H1 (cell line): ENCODE data around the gene PSMD13. TPM values are rescaled to one million over a fixed set of nuclear protein-coding genes. Genes with fewer than 3 reads are reported as not detected.

Experiments
- CTCF ChIA-PET: fragments of 300-600 bp; sonication (Branson Sonifier 250); formaldehyde crosslinking; loops from one replicate; lab custom pipeline; 2021; ENCODE audit not compliant: partially characterized antibody; lab: Charles Lee
- POLR2A ChIA-PET: fragments of 300-600 bp; sonication (Branson Sonifier 250); formaldehyde crosslinking; loops from one replicate; lab custom pipeline; 2021; ENCODE audit warnings: inconsistent platforms; ENCODE audit not compliant: partially characterized antibody; lab: Charles Lee
- DNase-seq, 2 experiments: peaks; one replicate each; pipeline versions ENCODE4 v3.0.0 to v3.0.0-alpha.2; 2010 to 2022; ENCODE audit warnings: low spot score in 2 of 2, low read depth in 1 of 2, mixed read lengths in 1 of 2
- FAIRE-seq: peaks from 2 replicates; lab custom pipeline; 2011; peaks lifted over from hg19 to GRCh38; lab: Jason Lieb, UNC
- H2AFZ ChIP-seq: 2 replicates; pipeline ENCODE4 v1.8.1; 2012; ENCODE audit warnings: low read length, inconsistent platforms
- H2AK5ac ChIP-seq: 2 replicates; pipeline ENCODE4 v1.6.1; 2013; ENCODE audit warnings: low read depth, low read length
- H2BK120ac ChIP-seq: replicated peaks from 2 replicates; pipeline ENCODE3; 2013; ENCODE audit warnings: low read depth, low read length, inconsistent platforms
- H2BK12ac ChIP-seq: 2 replicates; pipeline ENCODE4 v1.6.1; 2013; ENCODE audit warnings: low read depth, low read length
- H2BK15ac ChIP-seq: 2 replicates; pipeline ENCODE4 v1.6.1; 2013; ENCODE audit warnings: low read length
- H2BK20ac ChIP-seq: 2 replicates; pipeline ENCODE4 v1.6.1; 2013; ENCODE audit warnings: low read length
- H2BK5ac ChIP-seq: 2 replicates; pipeline ENCODE4 v1.6.1; 2013; ENCODE audit warnings: low read depth, low read length
- H3K14ac ChIP-seq: 2 replicates; pipeline ENCODE4 v1.6.1; 2013; ENCODE audit warnings: inconsistent platforms; ENCODE audit not compliant: insufficient read length
- H3K18ac ChIP-seq: 2 replicates; pipeline ENCODE4 v1.6.1; 2013; ENCODE audit warnings: low read length; ENCODE audit errors: extremely low read depth
- H3K23ac ChIP-seq: 2 replicates; pipeline ENCODE4 v1.6.1; 2013; ENCODE audit warnings: inconsistent platforms; ENCODE audit not compliant: insufficient read length
- H3K23me2 ChIP-seq: 2 replicates; pipeline ENCODE4 v1.6.1; 2013; ENCODE audit warnings: low read depth, low read length
- H3K27ac ChIP-seq: 2 replicates; pipeline ENCODE4 v1.6.1; 2011; ENCODE audit warnings: low read depth, low read length, inconsistent platforms
- H3K27me3 ChIP-seq, 4 experiments: replicated peaks in 1 of 4; 1 replicate in 1 of 4; 2 replicates in 3 of 4; pipeline versions ENCODE4 v1.6.1 to v1.8.1; 2011 to 2013; ENCODE audit warnings: low read length in 3 of 4, mild to moderate bottlenecking in 3 of 4, inconsistent platforms in 2 of 4, mixed read lengths in 2 of 4, moderate library complexity in 1 of 4; ENCODE audit not compliant: control insufficient read depth in 3 of 4, insufficient read depth in 3 of 4; ENCODE audit errors: extremely low read depth in 1 of 4
- H3K36me3 ChIP-seq, 4 experiments: 2 replicates each; pipeline versions ENCODE4 v1.6.1 to v1.8.1; 2011 to 2013; ENCODE audit warnings: mild to moderate bottlenecking in 4 of 4, low read length in 3 of 4, moderate library complexity in 2 of 4, control low read depth in 1 of 4, inconsistent platforms in 1 of 4; ENCODE audit not compliant: insufficient read depth in 4 of 4, control insufficient read depth in 2 of 4
- H3K4ac ChIP-seq: replicated peaks from 2 replicates; pipeline ENCODE3; 2013; ENCODE audit warnings: low read length, low read depth, mixed read lengths, inconsistent platforms; ENCODE audit not compliant: insufficient read length
- H3K4me1 ChIP-seq, 4 experiments: replicated peaks in 1 of 4; 1 replicate in 1 of 4; 2 replicates in 3 of 4; pipeline versions ENCODE4 v1.6.1 to v1.8.1; 2011 to 2013; ENCODE audit warnings: low read length in 3 of 4, inconsistent platforms in 2 of 4, mixed read lengths in 1 of 4; ENCODE audit not compliant: insufficient read depth in 4 of 4, control insufficient read depth in 3 of 4
- H3K4me2 ChIP-seq, 2 experiments: 2 replicates each; pipeline versions ENCODE4 v1.6.1 to v1.8.1; 2011 to 2013; ENCODE audit warnings: low read depth in 2 of 2, low read length in 2 of 2, control low read depth in 1 of 2, inconsistent platforms in 1 of 2, mild to moderate bottlenecking in 1 of 2; ENCODE audit not compliant: insufficient read depth in 1 of 2
- H3K4me3 ChIP-seq, 4 experiments: fragments of 200-600, 300-600 bp in 1 of 4; sonication (generic), shearing (Covaris generic), sonication (Bioruptor Twin) in 1 of 4; 2 replicates each; pipeline versions ENCODE4 v1.5.1 to v1.8.1; 2011 to 2016; ENCODE audit warnings: low read length in 4 of 4, low read depth in 3 of 4, control low read depth in 2 of 4, inconsistent platforms in 2 of 4, mild to moderate bottlenecking in 2 of 4, mixed read lengths in 1 of 4, moderate library complexity in 1 of 4; ENCODE audit not compliant: insufficient read depth in 2 of 4; ENCODE audit errors: extremely low read depth in 1 of 4
- H3K56ac ChIP-seq: replicated peaks from 2 replicates; pipeline ENCODE3; 2013; ENCODE audit warnings: low read depth, mild to moderate bottlenecking, mixed read lengths, low read length, inconsistent platforms; ENCODE audit not compliant: insufficient read length
- H3K79me1 ChIP-seq: 2 replicates; pipeline ENCODE4 v1.6.1; 2013; ENCODE audit warnings: low read depth, low read length, control low read depth
- H3K79me2 ChIP-seq, 2 experiments: 2 replicates each; pipeline versions ENCODE4 v1.6.1 to v1.8.1; 2012 to 2013; ENCODE audit warnings: low read length in 2 of 2, mild to moderate bottlenecking in 2 of 2, inconsistent platforms in 1 of 2; ENCODE audit not compliant: insufficient read depth in 2 of 2, control insufficient read depth in 1 of 2
- H3K9ac ChIP-seq, 4 experiments: replicated peaks in 1 of 4; 1 replicate in 1 of 4; 2 replicates in 3 of 4; pipeline versions ENCODE4 v1.6.1 to v1.8.1; 2011 to 2013; ENCODE audit warnings: low read depth in 3 of 4, low read length in 3 of 4, control low read depth in 2 of 4, mild to moderate bottlenecking in 2 of 4, moderate library complexity in 2 of 4, inconsistent platforms in 1 of 4; ENCODE audit errors: extremely low read depth in 1 of 4
- H3K9me3 ChIP-seq, 2 experiments: 2 replicates each; pipeline versions ENCODE4 v1.6.1 to v1.8.1; 2012 to 2013; ENCODE audit warnings: mild to moderate bottlenecking in 2 of 2, moderate library complexity in 2 of 2, control low read depth in 1 of 2, inconsistent platforms in 1 of 2, low read depth in 1 of 2, low read length in 1 of 2, mixed read lengths in 1 of 2; ENCODE audit not compliant: insufficient read depth in 2 of 2
- H4K20me1 ChIP-seq, 2 experiments: replicated peaks in 1 of 2; 2 replicates each; pipeline versions ENCODE3 to v1.8.1; 2011 to 2013; ENCODE audit warnings: inconsistent platforms in 2 of 2, low read length in 2 of 2, mild to moderate bottlenecking in 1 of 2; ENCODE audit not compliant: insufficient read depth in 2 of 2, control insufficient read depth in 1 of 2
- H4K5ac ChIP-seq: 2 replicates; pipeline ENCODE4 v1.6.1; 2013; ENCODE audit warnings: low read length, low read depth, mixed read lengths, inconsistent platforms; ENCODE audit not compliant: insufficient read length
- H4K8ac ChIP-seq: 2 replicates; pipeline ENCODE4 v1.8.0; 2013; ENCODE audit warnings: mild to moderate bottlenecking, moderate library complexity, low read length, inconsistent platforms; ENCODE audit not compliant: insufficient read depth; ENCODE audit errors: extremely low read depth
- H4K91ac ChIP-seq: replicated peaks from 2 replicates; pipeline ENCODE3; 2013; ENCODE audit warnings: low read length, mixed read lengths, inconsistent platforms; ENCODE audit not compliant: insufficient read length
- ASH2L ChIP-seq: fragments of 200-600, 300-600 bp; sonication (generic); IDR thresholded peaks from one replicate; pipeline ENCODE4 v1.7.1; 2017; ENCODE audit warnings: low read length
- ATF3 ChIP-seq: IDR thresholded peaks from 2 replicates; pipeline ENCODE4 v1.6.1; 2011; ENCODE audit warnings: low read depth, mild to moderate bottlenecking, low read length; ENCODE audit not compliant: insufficient read depth
- CBX5 ChIP-seq: fragments of 300-800, 300-1000 bp; sonication (generic); IDR thresholded peaks from 2 replicates; pipeline ENCODE4 v1.7.1; 2016; ENCODE audit warnings: antibody characterized with exemption, low read length, low read depth
- CTBP2 ChIP-seq: IDR thresholded peaks from 2 replicates; pipeline ENCODE4 v1.7.0; 2011; ENCODE audit warnings: borderline replicate concordance, mild to moderate bottlenecking, moderate library complexity, mixed read lengths, low read length; ENCODE audit not compliant: insufficient read depth, insufficient read length
- EP300 ChIP-seq, 2 experiments: IDR thresholded peaks; 1 replicate in 1 of 2; 2 replicates in 1 of 2; pipeline ENCODE4 v1.6.1; 2011 to 2012; ENCODE audit warnings: low read depth in 2 of 2, low read length in 2 of 2, mild to moderate bottlenecking in 2 of 2, borderline replicate concordance in 1 of 2, inconsistent platforms in 1 of 2, moderate library complexity in 1 of 2
- HDAC6 ChIP-seq: IDR thresholded peaks from one replicate; pipeline ENCODE4 v1.7.1; 2012; ENCODE audit warnings: low read depth, mild to moderate bottlenecking, inconsistent platforms, low read length, moderate library complexity
- KDM4A ChIP-seq: IDR thresholded peaks from one replicate; pipeline ENCODE4 v1.7.1; 2012; ENCODE audit warnings: low read depth, mild to moderate bottlenecking, moderate library complexity, low read length, inconsistent platforms; ENCODE audit not compliant: severe bottlenecking
- PHF8 ChIP-seq: fragments of 200-600 bp; sonication (generic); conservative IDR thresholded peaks from 2 replicates; pipeline ENCODE4 v1.7.1; 2012; ENCODE audit warnings: low read depth, mild to moderate bottlenecking, inconsistent platforms, low read length, moderate library complexity
- POU5F1 ChIP-seq: IDR thresholded peaks from 2 replicates; pipeline ENCODE4 v1.6.1; 2011; ENCODE audit warnings: low read depth, mild to moderate bottlenecking, low read length, moderate library complexity
- RFX5 ChIP-seq: IDR thresholded peaks from 2 replicates; pipeline ENCODE4 v1.6.1; 2011; ENCODE audit warnings: low read depth, low read length, improper control_type of control experiment, borderline replicate concordance
- SIRT6 ChIP-seq: IDR thresholded peaks from one replicate; pipeline ENCODE4 v1.7.1; 2012; ENCODE audit warnings: low read length, inconsistent platforms
- SP1 ChIP-seq: IDR thresholded peaks from 2 replicates; pipeline ENCODE4 v1.6.1; 2011; ENCODE audit warnings: low read depth, low read length
- SP4 ChIP-seq: IDR thresholded peaks from 2 replicates; pipeline ENCODE4 v1.6.1; 2012; ENCODE audit warnings: low read length, inconsistent platforms
- WGBS, 2 experiments: shearing (Covaris generic) in 1 of 2; methylation state at CpG; one replicate each; pipeline versions ENCODE4 v1.1.6 to v1.1.7; 2013 to 2015; ENCODE audit warnings: low lambda C conversion rate in 2 of 2, mixed read lengths in 2 of 2, inconsistent platforms in 1 of 2, low coverage in 1 of 2, missing lambda C conversion rate in 1 of 2; ENCODE audit not compliant: insufficient replicate concordance in 2 of 2, insufficient coverage in 1 of 2, insufficient read length in 1 of 2; ENCODE audit errors: extremely low coverage in 1 of 2, missing lambda C conversion rate in 1 of 2; 5-methylcytosine and 5-hydroxymethylcytosine counted together
- polyA plus RNA-seq, 7 experiments: library from polyadenylated mRNA; depleted of rRNA in 3 of 7; stranded (reverse) in 5 of 7; unstranded in 2 of 7; fragments of >200 nt in 5 of 7; fragments of 200-250 nt in 2 of 7; gene quantifications; 1 replicate in 5 of 7; 2 replicates in 1 of 7; 4 replicates in 1 of 7; pipeline versions ENCODE4 v1.2.1 to v1.2.3, GENCODE V29; 2011 to 2013; ENCODE audit warnings: missing spikeins in 2 of 7, mixed read lengths in 2 of 7
- total RNA-seq: library from RNA; stranded (reverse); fragmentation: NEBNext Ultra II Directional; extraction: Animal tissue kit (Norgen Biotek cat#: 25700); gene quantifications from 2 replicates; pipeline ENCODE4 v1.2.1, GENCODE V29; 2021

The PSMD13 gene
- total and polyA plus RNA-seq, 2 of the 8 experiments (the other 6 are each of a cell fraction or from before 2014, with no cell fraction given): 121 to 141 TPM

GRCh38 chr11:250274-250673, 13.5 kb downstream of the PSMD13 start:
- no peak overlapping the region for H3K4ac ChIP-seq
- H4K5ac ChIP-seq: no peak overlapping the region
- no peaks in the 10 kb centered on the region for H3K79me2 ChIP-seq
- no peak overlapping the region for H2BK5ac ChIP-seq
- FAIRE-seq: no peak
- H3K18ac ChIP-seq: no peak overlapping the region
- no peak overlapping the region for H3K4me2 ChIP-seq
- peak in 1 of 2 experiments; percentile 32 for DNase-seq
- no peak overlapping the region for H4K8ac ChIP-seq
- no peak overlapping the region for H2BK20ac ChIP-seq
- TF ChIP-seq ATF3 (no peak), EP300 (IDR thresholded peaks at IDR 0.05; ENCODE audit: borderline replicate concordance in 1 of 2, low read depth in 2 of 2, low read length in 2 of 2) (no peak), SP1 (no peak), ASH2L (no peak), RFX5 (no peak), POU5F1 (no peak), SIRT6 (no peak), CTBP2 (no peak), PHF8 (no peak), HDAC6 (no peak), SP4 (no peak), KDM4A (no peak), CBX5 (no peak)
- no peak overlapping the region for H3K23ac ChIP-seq
- H3K23me2 ChIP-seq: peaks cover 2% of the 10 kb centered on the region; the same call in 1 of the 2 replicates
- no peaks in the 10 kb centered on the region for H3K79me1 ChIP-seq
- ChIA-PET CTCF (interaction anchor here (0.7 to 9.8 kb wide), 47 partner anchors 8 to 701 kb away, joined by 3 to 212 read pairs (median 8); partner anchors contain the start of genes B4GALNT4, IFITM2, IFITM5 and NLRP6), POLR2A (interaction anchor here (0.6 to 2.8 kb wide), 15 partner anchors 13 to 286 kb away, joined by 3 to 8 read pairs (median 3); partner anchors contain the start of genes PKP3 and PSMD13)
- WGBS, 2 experiments: 88% methylated on average over 5 of the region's 5 CpGs; no CpG with 5 or more reads in 1 of the 2 experiments
- H3K14ac ChIP-seq: no peak overlapping the region
- no peak overlapping the region for H3K4me3 ChIP-seq
- H3K4me1 ChIP-seq: no peaks in the 10 kb centered on the region
- no peak overlapping the region for H2BK12ac ChIP-seq
- no peak overlapping the region for H4K91ac ChIP-seq
- H2BK15ac ChIP-seq: no peak overlapping the region
- H3K9ac ChIP-seq: no peak overlapping the region
- no peaks in the 10 kb centered on the region; a peak in 1 of 7 replicates for H3K27me3 ChIP-seq
- H2AFZ ChIP-seq: no peak overlapping the region
- H3K36me3 ChIP-seq: peaks cover 18 to 51% (median 45%) of the 10 kb centered on the region in 4 experiments
- H2AK5ac ChIP-seq: no peak overlapping the region
- no peak overlapping the region for H2BK120ac ChIP-seq
- H3K9me3 ChIP-seq: no peaks in the 10 kb centered on the region
- H3K56ac ChIP-seq: no peak overlapping the region
- peaks cover 0 to under 1% of the 10 kb centered on the region in 2 experiments for H4K20me1 ChIP-seq
- no peak overlapping the region for H3K27ac ChIP-seq
